SK-N-MC (cell line): Measurements from ENCODE around the gene GRK4.

Experiments used
- DNase-seq: peaks from one replicate; pipeline ENCODE4 v3.0.0-alpha.2; 2011; ENCODE audit warnings: low read depth, low spot score
- H3K27ac ChIP-seq: fragments of 200-600 bp; sonication (generic); 2 replicates; pipeline ENCODE4 v1.5.1; 2016; ENCODE audit warnings: mixed run types
- H3K36me3 ChIP-seq: fragments of 200-600 bp; sonication (generic); 2 replicates; pipeline ENCODE4 v1.6.1; 2017; ENCODE audit warnings: antibody characterized with exemption, low read length, mixed read lengths; ENCODE audit not compliant: insufficient read depth
- H3K4me3 ChIP-seq: fragments of 200-600 bp; sonication (generic); 2 replicates; pipeline ENCODE4 v1.5.1; 2016
- H3K9ac ChIP-seq: fragments of 200-600 bp; sonication (generic); 2 replicates; pipeline ENCODE4 v1.8.0; 2017; ENCODE audit warnings: mixed run types, mixed read lengths; ENCODE audit not compliant: insufficient read length
- H3K9me3 ChIP-seq: fragments of 200-600 bp; sonication (generic); 2 replicates; pipeline ENCODE4 v1.6.1; 2017; ENCODE audit warnings: low read depth, mild to moderate bottlenecking, antibody characterized with exemption, low read length, moderate library complexity, mixed read lengths
- EZH2 ChIP-seq: fragments of 200-600 bp; sonication (generic); IDR thresholded peaks from one replicate; pipeline ENCODE4 v1.6.1; 2017; ENCODE audit warnings: antibody characterized with exemption
- FOXP2 ChIP-seq: optimal IDR thresholded peaks from 2 replicates; pipeline ENCODE3; 2011; ENCODE audit warnings: mild to moderate bottlenecking, moderate library complexity; ENCODE audit not compliant: insufficient read depth; ENCODE audit errors: extremely low read length, control extremely low read depth
- POLR2AphosphoS5 ChIP-seq: IDR thresholded peaks from 2 replicates; pipeline ENCODE4 v1.6.1; 2012; ENCODE audit warnings: mild to moderate bottlenecking, low read depth, low read length, borderline replicate concordance

Gene GRK4

DNA sequence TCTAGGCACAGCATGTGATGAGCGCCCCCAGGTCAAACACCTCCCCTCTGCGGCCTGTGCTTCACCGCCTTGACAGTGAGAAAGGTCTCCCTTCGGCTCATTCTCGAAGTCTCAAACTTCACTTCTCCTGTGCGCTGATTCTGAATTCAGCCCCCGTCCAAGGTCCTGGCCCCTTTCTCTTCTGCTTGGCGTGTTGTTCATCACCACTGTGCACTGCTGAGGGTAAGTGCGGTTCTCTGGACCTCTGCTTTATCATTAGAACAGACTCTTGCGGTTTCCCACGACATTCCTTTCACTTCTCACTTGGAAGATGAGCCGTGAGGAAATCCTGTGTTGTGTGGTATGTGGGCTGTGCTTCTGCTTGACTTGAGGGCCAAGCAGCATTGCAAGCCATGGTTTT lies 99.1 kb downstream of the GRK4 start:
- TF ChIP-seq POLR2AphosphoS5: no peak
- no peak for TF ChIP-seq FOXP2
- no peak for TF ChIP-seq EZH2
- H3K9ac ChIP-seq: no peak overlapping the region
- DNase-seq: no peak
- no peak overlapping the region for H3K27ac ChIP-seq
- H3K4me3 ChIP-seq: no peak overlapping the region
- no peaks in the 10 kb centered on the region for H3K9me3 ChIP-seq
- H3K36me3 ChIP-seq: no peaks in the 10 kb centered on the region

GRCh38 chr4:3065551-3065950 lies 102.2 kb downstream of the GRK4 start:
- Histone ChIP-seq H3K4me3 (no peak overlapping the region), H3K9me3 (no peaks in the 10 kb centered on the region), H3K36me3 (no peaks in the 10 kb centered on the region), H3K9ac (no peak overlapping the region), H3K27ac (no peak overlapping the region)
- DNase-seq: no peak
- no peak for TF ChIP-seq POLR2AphosphoS5

GRCh38 chr4:3066836-3067400 lies 103.5 kb downstream of the GRK4 start:
- Histone ChIP-seq H3K27ac (no peak overlapping the region), H3K4me3 (no peak overlapping the region), H3K9me3 (no peaks in the 10 kb centered on the region), H3K9ac (no peak overlapping the region), H3K36me3 (no peaks in the 10 kb centered on the region)
- TF ChIP-seq EZH2: no peak
- TF ChIP-seq FOXP2: no peak
- TF ChIP-seq POLR2AphosphoS5: no peak
- no peak for DNase-seq

DNA sequence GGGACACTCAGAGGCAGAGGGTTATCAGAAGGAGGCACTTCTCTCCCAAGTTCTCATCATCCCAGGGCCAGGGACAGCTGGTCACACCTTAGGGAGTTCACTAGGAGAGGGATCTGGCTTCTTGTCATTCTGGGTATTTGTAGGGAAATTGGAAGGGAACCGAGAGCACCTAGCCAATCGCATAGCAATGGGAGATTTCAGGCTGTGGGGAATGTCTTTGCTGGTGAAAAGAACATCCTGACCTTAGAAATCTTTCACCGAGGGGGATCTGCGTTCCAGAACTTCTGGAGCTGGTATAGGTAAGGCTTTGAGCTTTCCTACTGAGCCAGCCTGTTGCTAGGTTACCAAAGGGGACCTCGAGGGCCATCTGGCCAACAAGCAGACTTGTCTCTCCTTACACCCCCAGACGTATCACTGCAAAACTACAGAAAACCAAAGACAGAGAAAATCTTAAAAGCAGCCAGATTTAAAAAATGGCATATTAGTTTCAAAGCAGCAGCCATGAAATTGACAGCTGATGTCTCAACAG lies 104.2 kb downstream of the GRK4 start:
- no peak overlapping the region for H3K9ac ChIP-seq
- H3K4me3 ChIP-seq: no peak overlapping the region
- no peak overlapping the region for H3K27ac ChIP-seq
- H3K9me3 ChIP-seq: no peaks in the 10 kb centered on the region
- no peak for TF ChIP-seq EZH2
- no peak for TF ChIP-seq POLR2AphosphoS5
- no peak for TF ChIP-seq FOXP2
- H3K36me3 ChIP-seq: no peaks in the 10 kb centered on the region
- DNase-seq: no peak

- no peaks in the 10 kb centered on the region for H3K36me3 ChIP-seq
- H3K27ac ChIP-seq: no peak overlapping the region
- H3K9ac ChIP-seq: no peak overlapping the region
- no peak for TF ChIP-seq POLR2AphosphoS5
- no peak for TF ChIP-seq FOXP2
- TF ChIP-seq EZH2: no peak
- no peak overlapping the region for H3K4me3 ChIP-seq
- no peak for DNase-seq
- no peaks in the 10 kb centered on the region for H3K9me3 ChIP-seq
These were observed 106.4 kb downstream of the GRK4 start for GRCh38 chr4:3069661-3070199.

DNA sequence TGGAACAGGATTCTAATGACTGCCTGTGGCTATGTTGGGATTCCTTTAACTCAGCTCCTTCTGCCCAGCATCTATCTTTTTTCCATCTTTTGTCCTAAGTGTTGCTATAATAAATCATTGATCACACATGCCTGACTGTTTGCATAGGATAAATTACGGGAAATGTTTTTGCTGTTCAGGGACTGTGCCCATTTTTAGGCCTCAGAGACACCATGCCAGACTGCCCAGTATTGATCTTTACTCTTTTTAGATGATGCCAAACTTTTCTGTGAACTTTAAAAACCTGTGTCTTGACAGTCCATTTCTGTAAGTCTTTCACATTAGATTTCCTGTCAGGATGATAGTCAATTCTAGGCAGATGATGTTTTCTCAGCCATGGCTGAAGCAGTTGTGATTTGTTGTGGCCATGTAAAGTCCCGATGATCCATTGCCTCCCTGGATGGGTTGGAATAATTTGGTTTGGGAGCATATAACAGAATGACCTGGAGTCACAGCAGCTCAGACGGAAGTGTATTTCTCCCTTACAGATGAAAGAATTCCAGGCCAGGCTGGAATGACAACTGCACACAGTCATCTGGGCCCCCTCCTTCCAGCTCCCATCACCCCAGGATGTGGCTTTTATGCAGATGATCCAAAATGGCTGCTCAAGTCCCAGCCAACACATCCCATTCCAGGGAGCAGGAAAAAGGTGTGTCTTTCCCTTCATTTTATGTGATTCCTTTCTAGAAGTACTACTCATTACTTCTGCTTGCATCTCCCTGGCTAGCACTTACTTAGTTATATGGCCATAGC lies 107.5 kb downstream of the GRK4 start:
- Histone ChIP-seq H3K4me3 (no peak overlapping the region), H3K9me3 (no peaks in the 10 kb centered on the region), H3K36me3 (no peaks in the 10 kb centered on the region), H3K9ac (no peak overlapping the region), H3K27ac (no peak overlapping the region)
- no peak for DNase-seq
- TF ChIP-seq FOXP2 (no peak), EZH2 (no peak), POLR2AphosphoS5 (no peak)

GRCh38 chr4:3071811-3072210 lies 108.4 kb downstream of the GRK4 start:
- no peaks in the 10 kb centered on the region for H3K36me3 ChIP-seq
- no peak for DNase-seq
- H3K9ac ChIP-seq: no peak overlapping the region
- TF ChIP-seq EZH2 (no peak), POLR2AphosphoS5 (no peak), FOXP2 (no peak)
- H3K9me3 ChIP-seq: no peaks in the 10 kb centered on the region
- no peak overlapping the region for H3K27ac ChIP-seq
- H3K4me3 ChIP-seq: no peak overlapping the region

GRCh38 chr4:3073158-3074077 lies 110.0 kb downstream of the GRK4 start:
- Histone ChIP-seq H3K9ac (peak overlapping the region; percentile 75), H3K4me3 (peak overlapping the region; percentile 86), H3K27ac (no peak overlapping the region), H3K36me3 (no peaks in the 10 kb centered on the region), H3K9me3 (no peaks in the 10 kb centered on the region)
- no peak for DNase-seq
- TF ChIP-seq POLR2AphosphoS5 (peak; percentile 80; the same call in 1 of the 2 replicates), EZH2 (no peak)
